Measurements from ENCODE around the gene XKR3. TPM values are rescaled to one million over a fixed set of nuclear protein-coding genes. Genes with fewer than 3 reads are reported as not detected.
"Not testable (repeated sequence)": the region's sequence is repeated elsewhere in the genome, so short reads cannot be mapped to it uniquely, and the experiment has no call there.

The XKR3 gene
- total RNA-seq, 1 experiment from 2014 or later, result not detected

- Mint-ChIP-seq H3K4me3 (no peak overlapping the region), H3K4me1 (peaks cover 0 to 7% of the 10 kb centered on the region in 2 experiments; a peak in 2 of 4 replicates), H3K36me3 (ENCODE audit: insufficient read depth in 1 of 3, low read depth in 3 of 3) (no peaks in the 10 kb centered on the region), H3K9me3 (peaks cover 79 to 81% of the 10 kb centered on the region in 2 experiments), H3K27me3 (ENCODE audit: low read depth) (peaks cover 2% of the 10 kb centered on the region), H3K27ac (no peak overlapping the region)
- Histone ChIP-seq H3K27me3 (ENCODE audit: insufficient read depth, low read length) (no peaks in the 10 kb centered on the region), H3K79me2 (ENCODE audit: insufficient read depth, low read length) (no peaks in the 10 kb centered on the region), H3K18ac (ENCODE audit: insufficient read length, low read depth, low read length) (no peak overlapping the region), H3K56ac (ENCODE audit: insufficient read length, low read depth, low read length) (no peak overlapping the region), H3K4ac (ENCODE audit: low read depth, low read length) (no peak overlapping the region), H2BK120ac (ENCODE audit: low read depth, low read length, poor library complexity, severe bottlenecking) (no peak overlapping the region), H3K9me3 (ENCODE audit: control insufficient read depth, low read depth, low read length) (no peaks in the 10 kb centered on the region), H2BK12ac (ENCODE audit: insufficient read length, low read depth, low read length) (no peak overlapping the region), H2AK5ac (ENCODE audit: insufficient read length, low read length) (no peak overlapping the region), H2BK20ac (ENCODE audit: low read depth, low read length, poor library complexity, severe bottlenecking) (no peak overlapping the region), H4K91ac (ENCODE audit: insufficient read length, low read depth, low read length) (no peak overlapping the region), H4K20me1 (ENCODE audit: control insufficient read depth, insufficient read depth, insufficient read length) (no peaks in the 10 kb centered on the region), H3K79me1 (ENCODE audit: insufficient read depth, low read depth, low read length, poor library complexity, severe bottlenecking) (no peaks in the 10 kb centered on the region), H3K9ac (ENCODE audit: extremely low read depth, insufficient read length, low read length) (no peak overlapping the region), H3K4me1 (ENCODE audit: insufficient read depth, low read length) (no peaks in the 10 kb centered on the region), H2BK15ac (ENCODE audit: low read depth, low read length) (no peak overlapping the region), H3K4me2 (ENCODE audit: insufficient read depth, insufficient read length, low read length) (no peak overlapping the region), H3K27ac (ENCODE audit: insufficient read length, low read depth, low read length) (no peak overlapping the region), H4K8ac (replicated peaks; ENCODE audit: insufficient read length, low read depth, low read length) (no peak overlapping the region), H3K14ac (ENCODE audit: insufficient read depth, low read length) (no peak overlapping the region), H2BK5ac (ENCODE audit: insufficient read length, low read length) (no peak overlapping the region), H3K23me2 (ENCODE audit: insufficient read length, low read depth, low read length, poor library complexity, severe bottlenecking) (no peaks in the 10 kb centered on the region), H3K23ac (ENCODE audit: insufficient read length, low read depth, low read length) (no peak overlapping the region), H3T11ph (ENCODE audit: low read length) (no peak overlapping the region), H2AFZ (ENCODE audit: low read length) (no peak overlapping the region), H4K5ac (ENCODE audit: insufficient read length, low read depth, low read length) (no peak overlapping the region)
- DNase-seq, result no peak
- no CpG with 5 or more reads among the region's 2 CpGs for WGBS (ENCODE audit: extremely low coverage, insufficient read length, low lambda C conversion rate)
- TF ChIP-seq CTCF (conservative IDR thresholded peaks at IDR 0.05), result no peak
These were observed 50.2 kb downstream of the XKR3 start for GRCh38 chr22:16774911-16775500.

- H2BK5ac ChIP-seq (ENCODE audit: insufficient read length, low read length); H2AK5ac ChIP-seq (ENCODE audit: insufficient read length, low read length); H3K4me3 Mint-ChIP-seq; H4K91ac ChIP-seq (ENCODE audit: insufficient read length, low read depth, low read length); H3K79me2 ChIP-seq (ENCODE audit: insufficient read depth, low read length); H2BK120ac ChIP-seq (ENCODE audit: low read depth, low read length, poor library complexity, severe bottlenecking); H3K23me2 ChIP-seq (ENCODE audit: insufficient read length, low read depth, low read length, poor library complexity, severe bottlenecking); H3K9ac ChIP-seq (ENCODE audit: extremely low read depth, insufficient read length, low read length); H3K9me3 ChIP-seq (ENCODE audit: control insufficient read depth, low read depth, low read length); H4K5ac ChIP-seq (ENCODE audit: insufficient read length, low read depth, low read length); H3K36me3 Mint-ChIP-seq (ENCODE audit: insufficient read depth in 1 of 3, low read depth in 3 of 3); H3T11ph ChIP-seq (ENCODE audit: low read length); H2BK12ac ChIP-seq (ENCODE audit: insufficient read length, low read depth, low read length); H2BK20ac ChIP-seq (ENCODE audit: low read depth, low read length, poor library complexity, severe bottlenecking); H3K27me3 Mint-ChIP-seq (ENCODE audit: low read depth); H3K14ac ChIP-seq (ENCODE audit: insufficient read depth, low read length); H3K27ac Mint-ChIP-seq; H4K20me1 ChIP-seq (ENCODE audit: control insufficient read depth, insufficient read depth, insufficient read length); H3K18ac ChIP-seq (ENCODE audit: insufficient read length, low read depth, low read length); H3K4me1 Mint-ChIP-seq; H3K4me2 ChIP-seq (ENCODE audit: insufficient read depth, insufficient read length, low read length); H3K27me3 ChIP-seq (ENCODE audit: insufficient read depth, low read length); H2BK15ac ChIP-seq (ENCODE audit: low read depth, low read length); H3K79me1 ChIP-seq (ENCODE audit: insufficient read depth, low read depth, low read length, poor library complexity, severe bottlenecking); H3K27ac ChIP-seq (ENCODE audit: insufficient read length, low read depth, low read length); H2AFZ ChIP-seq (ENCODE audit: low read length); H3K56ac ChIP-seq (ENCODE audit: insufficient read length, low read depth, low read length); H3K4ac ChIP-seq (ENCODE audit: low read depth, low read length); H4K8ac ChIP-seq (replicated peaks; ENCODE audit: insufficient read length, low read depth, low read length); H3K4me1 ChIP-seq (ENCODE audit: insufficient read depth, low read length); H3K23ac ChIP-seq (ENCODE audit: insufficient read length, low read depth, low read length); DNase-seq: not testable (repeated sequence)
- WGBS (ENCODE audit: extremely low coverage, insufficient read length, low lambda C conversion rate), result no CpG with 5 or more reads among the region's 4 CpGs
- peaks cover 65 to 72% of the 10 kb centered on the region in 2 experiments for H3K9me3 Mint-ChIP-seq
These were observed 53.6 kb downstream of the XKR3 start for GRCh38 chr22:16771569-16771968.

Measured in H9 (cell line).